Mammary epithelial cell (primary cell): ENCODE data around the gene PIR.

Experiments
- EZH2 ChIP-seq: IDR thresholded peaks from 2 replicates; pipeline ENCODE4 v1.6.1; 2012; ENCODE audit warnings: low read length, inconsistent platforms, borderline replicate concordance
- TF ChIP-seq, protein P1 (sequence below), 2 donors: IDR thresholded peaks in 1 of 2; conservative IDR thresholded peaks in 1 of 2; 2 replicates each; pipeline ENCODE4 v1.5.1; 2011 to 2012; ENCODE audit warnings: inconsistent platforms in 2 of 2, low read length in 2 of 2, mild to moderate bottlenecking in 2 of 2, control low read depth in 1 of 2, low read depth in 1 of 2; ENCODE audit not compliant: insufficient read depth in 1 of 2; ENCODE audit errors: extremely low read depth in 1 of 2

GRCh38 chrX:15401378-15401777, 91.8 kb downstream of the PIR start:
- TF ChIP-seq, protein P1, sequence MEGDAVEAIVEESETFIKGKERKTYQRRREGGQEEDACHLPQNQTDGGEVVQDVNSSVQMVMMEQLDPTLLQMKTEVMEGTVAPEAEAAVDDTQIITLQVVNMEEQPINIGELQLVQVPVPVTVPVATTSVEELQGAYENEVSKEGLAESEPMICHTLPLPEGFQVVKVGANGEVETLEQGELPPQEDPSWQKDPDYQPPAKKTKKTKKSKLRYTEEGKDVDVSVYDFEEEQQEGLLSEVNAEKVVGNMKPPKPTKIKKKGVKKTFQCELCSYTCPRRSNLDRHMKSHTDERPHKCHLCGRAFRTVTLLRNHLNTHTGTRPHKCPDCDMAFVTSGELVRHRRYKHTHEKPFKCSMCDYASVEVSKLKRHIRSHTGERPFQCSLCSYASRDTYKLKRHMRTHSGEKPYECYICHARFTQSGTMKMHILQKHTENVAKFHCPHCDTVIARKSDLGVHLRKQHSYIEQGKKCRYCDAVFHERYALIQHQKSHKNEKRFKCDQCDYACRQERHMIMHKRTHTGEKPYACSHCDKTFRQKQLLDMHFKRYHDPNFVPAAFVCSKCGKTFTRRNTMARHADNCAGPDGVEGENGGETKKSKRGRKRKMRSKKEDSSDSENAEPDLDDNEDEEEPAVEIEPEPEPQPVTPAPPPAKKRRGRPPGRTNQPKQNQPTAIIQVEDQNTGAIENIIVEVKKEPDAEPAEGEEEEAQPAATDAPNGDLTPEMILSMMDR (conservative IDR thresholded peaks at IDR 0.05 in 1 of 2, IDR thresholded peaks at IDR 0.05 in 1 of 2; ENCODE audit: extremely low read depth in 1 of 2, insufficient read depth in 1 of 2, low read depth in 1 of 2, low read length in 2 of 2): no peak
- no peak for TF ChIP-seq EZH2
